Measurements from ENCODE around the gene HCFC2.
"Not testable (repeated sequence)": the region's sequence is repeated elsewhere in the genome, so short reads cannot be mapped to it uniquely, and the experiment has no call there.

The HCFC2 gene

DNA sequence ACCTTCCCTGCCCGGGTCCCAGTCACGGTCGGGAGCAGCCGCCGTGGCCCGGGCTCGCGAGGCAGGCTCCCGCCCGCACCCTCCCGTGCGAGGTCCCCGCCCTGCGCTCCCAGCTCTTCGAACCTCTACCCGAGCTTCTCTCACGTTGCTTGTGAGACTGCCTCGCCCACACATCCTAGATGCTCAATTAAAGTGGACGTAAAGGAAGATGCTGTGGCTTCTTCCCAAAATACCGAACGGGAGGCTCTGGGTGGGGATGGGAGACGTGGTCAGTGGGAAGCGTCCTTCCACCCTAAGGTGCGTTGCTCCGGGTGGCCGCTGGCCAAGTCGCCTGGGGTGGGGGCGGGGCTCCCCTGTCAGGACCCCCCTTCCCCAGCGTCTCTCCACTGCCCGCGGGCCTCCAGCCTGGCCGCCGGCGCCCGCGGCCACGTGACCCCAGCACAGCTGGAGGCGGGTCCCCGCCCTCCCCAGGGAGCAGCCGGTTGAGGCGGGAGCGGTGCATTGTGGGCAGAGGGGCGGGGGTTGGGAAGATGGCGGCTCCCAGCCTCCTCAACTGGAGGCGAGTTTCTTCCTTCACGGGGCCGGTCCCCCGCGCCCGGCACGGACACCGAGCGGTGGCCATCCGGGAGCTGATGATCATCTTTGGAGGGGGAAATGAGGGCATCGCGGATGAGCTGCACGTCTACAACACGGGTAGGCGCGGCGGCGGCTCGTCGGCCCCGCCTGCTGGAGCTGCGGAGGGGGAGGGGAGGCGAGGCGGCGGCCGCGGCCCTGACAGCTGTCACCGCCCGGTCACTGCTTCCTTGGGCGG is at the start of gene HCFC2:
Gene HCFC2, plus strand, starts transcription at position 501 of the 811 bp plus-strand sequence. Its CDS starts 30 bp downstream, at position 531.
- DNase-seq = peak; percentile 93

DNA sequence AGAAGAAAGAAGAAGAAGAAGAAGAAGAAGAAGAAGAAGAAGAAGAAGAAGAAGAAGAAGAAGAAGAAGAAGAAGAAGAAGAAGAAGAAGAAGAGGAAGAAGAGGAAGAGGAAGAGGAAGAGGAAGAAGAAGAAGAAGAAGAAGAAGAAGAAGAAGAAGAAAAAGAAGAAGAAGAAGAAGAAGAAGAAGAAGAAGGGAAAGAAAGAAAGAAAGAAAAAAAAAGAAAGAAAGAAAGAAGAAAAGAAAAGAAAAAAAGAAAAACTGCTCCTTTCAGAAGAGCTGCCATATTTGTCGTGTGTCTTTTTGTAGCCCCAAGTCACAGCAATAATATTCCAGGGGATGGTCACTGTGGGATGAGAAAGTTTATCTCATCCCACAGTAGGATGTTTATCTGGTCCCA is 42.5 kb upstream of the HCFC2 start:
- DNase-seq = not testable (repeated sequence)

DNA sequence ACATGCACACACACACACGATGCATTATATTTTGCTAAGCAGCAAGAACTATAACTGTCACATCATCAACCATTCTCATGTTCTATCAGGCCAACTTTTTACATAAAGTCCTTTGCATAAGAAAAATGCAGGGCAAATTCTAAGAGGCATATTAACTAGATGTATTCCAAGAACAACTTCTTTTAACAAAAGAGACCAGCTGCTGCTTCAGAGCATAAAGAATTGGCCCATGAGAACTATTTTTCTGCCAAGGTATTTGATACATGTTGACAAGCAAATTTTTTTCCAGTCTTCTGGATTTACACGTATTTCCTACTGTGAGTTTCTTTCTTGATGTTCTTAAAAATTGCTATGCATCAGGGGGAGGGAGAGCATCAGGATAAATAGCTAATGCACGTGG is 41.5 kb upstream of the HCFC2 start:
- no peak for DNase-seq

DNA sequence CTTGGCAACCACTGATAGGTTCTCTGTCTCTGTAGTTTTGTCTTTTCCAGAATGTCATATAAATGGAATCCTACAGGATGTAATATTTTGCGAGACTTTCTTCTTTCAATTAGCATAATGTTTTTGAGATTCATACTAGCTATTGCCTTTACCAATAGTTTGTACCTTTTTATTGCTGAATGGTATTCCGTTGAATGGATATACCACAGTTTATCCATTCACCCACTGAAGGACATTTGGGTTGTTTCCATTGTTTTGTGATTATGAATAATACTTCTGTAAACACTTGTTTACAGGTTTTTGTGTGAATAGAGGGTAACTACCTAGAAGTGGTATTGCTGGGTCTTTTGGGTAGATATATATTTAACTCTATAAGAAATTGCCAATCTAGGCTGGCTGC is 40.6 kb upstream of the HCFC2 start:
- DNase-seq = no peak

DNA sequence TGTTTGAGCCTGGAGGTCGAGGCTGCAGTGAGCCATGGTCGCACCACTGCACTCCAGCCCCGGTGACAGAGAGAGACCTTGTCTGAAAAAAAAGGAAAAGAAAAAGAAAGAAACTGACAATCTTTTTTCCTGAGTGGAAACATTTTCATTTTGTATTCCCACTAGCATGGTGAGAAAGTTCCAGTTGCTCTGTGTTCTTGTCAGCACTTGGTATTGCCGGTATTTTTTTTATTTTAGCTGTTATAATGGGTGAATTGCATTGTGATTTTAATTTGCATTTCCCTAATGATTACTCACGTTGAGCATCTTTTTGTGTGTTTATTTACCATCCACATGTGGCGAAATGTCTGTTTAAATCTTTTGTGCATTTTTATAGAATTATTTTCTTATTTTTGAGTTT is 40.0 kb upstream of the HCFC2 start:
- no peak for DNase-seq

DNA sequence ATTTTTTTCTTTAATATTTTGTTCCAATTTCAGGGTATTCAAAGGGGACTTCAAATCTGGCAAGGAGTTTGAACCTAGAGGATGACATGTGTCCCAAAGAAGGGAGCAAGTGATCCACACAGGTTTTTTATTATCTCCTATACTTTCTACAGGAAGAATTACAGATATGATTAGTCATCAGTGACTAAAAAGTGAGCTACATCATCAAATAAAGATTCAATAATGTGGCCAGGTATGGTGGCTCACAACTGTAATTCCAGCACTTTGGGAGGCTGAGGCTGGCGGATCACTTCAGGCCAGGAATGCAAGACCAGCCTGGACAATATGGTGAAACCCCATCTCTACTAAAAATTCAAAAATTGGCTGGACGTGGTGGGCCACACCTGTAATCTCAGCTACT is 38.6 kb upstream of the HCFC2 start:
- DNase-seq = no peak

DNA sequence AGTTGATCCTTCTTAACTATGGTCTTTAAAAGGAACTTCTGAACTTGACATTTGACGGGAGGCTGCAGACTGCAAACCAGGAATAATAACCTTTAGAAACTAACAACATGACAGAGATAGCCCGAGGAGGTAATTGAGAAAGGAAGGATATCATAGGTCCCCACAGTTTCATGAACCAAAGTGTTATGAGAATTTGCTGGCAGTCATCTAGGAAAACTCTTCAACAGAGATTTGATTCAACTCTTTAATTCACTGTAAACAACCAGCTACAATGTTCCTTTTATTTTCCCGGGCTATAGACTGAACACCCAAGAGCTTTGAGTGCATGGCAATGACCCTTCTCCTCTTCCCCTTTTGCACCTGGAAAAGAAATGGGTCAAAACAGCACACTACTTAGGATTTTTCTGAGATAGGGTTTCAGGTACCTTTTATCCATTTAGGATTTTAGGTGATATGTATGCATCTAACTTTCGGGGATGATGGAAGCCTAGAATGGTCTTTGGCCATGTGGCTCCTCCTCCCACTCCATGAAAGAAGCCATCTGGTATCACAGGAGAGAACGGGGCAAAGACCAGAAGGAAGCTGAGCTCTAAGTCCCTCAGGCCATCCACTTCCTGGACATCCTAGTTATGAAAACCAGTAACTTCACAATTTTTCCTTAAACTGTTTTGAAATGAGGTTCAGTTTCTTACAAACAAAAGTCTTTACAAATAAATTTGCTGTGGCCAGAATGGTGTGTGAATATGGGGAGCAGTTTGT is 37.3 kb upstream of the HCFC2 start:
- no peak for DNase-seq

DNA sequence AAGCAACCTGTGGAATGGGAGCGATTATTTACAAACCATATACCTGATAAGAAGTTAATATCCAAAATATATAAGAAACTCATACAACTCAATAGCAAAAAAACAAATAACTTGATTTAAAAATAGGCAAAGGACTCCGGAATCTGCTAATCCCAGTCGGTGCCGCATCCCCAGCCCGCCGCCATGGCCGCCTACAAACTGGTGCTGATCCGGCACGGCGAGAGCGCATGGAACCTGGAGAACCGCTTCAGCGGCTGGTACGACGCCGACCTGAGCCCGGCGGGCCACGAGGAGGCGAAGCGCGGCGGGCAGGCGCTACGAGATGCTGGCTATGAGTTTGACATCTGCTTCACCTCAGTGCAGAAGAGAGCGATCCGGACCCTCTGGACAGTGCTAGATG is 33.7 kb upstream of the HCFC2 start:
- not testable (repeated sequence) for DNase-seq

DNA sequence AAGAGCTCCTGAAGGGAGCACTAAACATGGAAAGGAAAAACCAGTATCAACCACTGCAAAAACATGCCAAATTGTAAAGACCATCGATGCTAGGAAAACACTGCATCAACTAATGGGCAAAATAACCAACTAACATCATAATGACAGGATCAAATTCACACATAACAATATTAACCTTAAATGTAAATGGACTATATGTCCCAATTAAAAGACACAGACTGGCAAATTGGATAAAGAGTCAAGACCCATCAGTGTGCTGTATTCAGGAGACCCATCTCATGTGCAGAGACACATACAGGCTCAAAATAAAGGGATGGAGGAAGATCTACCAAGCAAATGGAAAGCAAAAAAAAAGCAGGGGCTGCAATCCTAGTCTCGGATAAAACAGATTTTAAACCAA is 28.2 kb upstream of the HCFC2 start:
- DNase-seq = not testable (repeated sequence)

DNA sequence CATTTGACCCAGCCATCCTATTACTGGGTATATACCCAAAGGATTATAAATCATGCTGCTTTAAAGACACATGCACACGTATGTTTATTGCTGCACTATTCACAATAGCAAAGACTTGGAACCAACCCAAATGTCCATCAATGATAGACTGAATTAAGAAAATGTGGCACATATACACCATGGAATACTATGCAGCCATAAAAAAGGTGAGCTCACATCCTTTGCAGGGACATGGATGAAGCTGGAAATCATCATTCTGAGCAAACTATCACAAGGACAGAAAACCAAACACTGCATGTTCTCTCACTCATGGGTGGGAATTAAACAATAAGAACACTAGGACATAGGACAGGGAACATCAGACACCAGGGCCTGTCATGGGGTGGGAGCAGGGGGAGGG is 24.6 kb upstream of the HCFC2 start:
- not testable (repeated sequence) for DNase-seq

DNA sequence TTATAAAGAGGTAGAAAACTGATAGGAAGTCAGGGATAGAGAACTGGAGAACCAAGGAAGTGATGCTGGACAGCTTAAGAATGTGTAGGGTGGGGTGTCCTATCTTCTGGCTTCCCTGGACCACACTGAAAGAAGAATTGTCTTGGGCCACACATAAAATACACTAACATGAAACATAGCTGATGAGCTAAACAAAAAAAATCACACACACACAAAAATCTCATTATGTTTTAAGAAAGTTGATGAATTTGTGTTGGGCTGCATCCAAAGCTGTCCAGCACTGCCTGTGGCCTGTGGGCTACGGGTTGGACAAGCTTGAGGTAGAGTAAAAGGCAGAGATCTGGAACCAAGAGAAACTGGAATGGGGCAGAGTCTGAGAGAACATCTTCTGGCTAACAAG is 21.8 kb upstream of the HCFC2 start:
- no peak for DNase-seq

DNA sequence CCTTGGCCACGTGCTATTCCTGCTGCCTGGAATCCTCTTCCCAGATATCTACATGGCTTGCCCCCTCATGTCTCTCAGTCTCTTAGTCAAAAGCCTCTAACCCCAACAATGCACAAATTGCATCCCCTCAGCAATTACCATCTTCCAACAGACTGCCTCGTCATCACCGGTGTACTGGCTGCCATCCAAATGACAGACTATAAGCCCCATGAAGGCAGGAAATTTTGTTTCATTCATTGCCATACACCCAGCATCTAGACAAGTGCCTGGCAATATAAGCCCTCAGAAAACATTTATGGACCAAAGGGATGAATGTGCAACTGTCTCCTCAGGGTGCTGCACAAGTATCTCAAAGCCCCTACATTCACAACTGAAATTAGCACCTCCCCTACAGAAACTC is 20.2 kb upstream of the HCFC2 start:
- DNase-seq = no peak

DNA sequence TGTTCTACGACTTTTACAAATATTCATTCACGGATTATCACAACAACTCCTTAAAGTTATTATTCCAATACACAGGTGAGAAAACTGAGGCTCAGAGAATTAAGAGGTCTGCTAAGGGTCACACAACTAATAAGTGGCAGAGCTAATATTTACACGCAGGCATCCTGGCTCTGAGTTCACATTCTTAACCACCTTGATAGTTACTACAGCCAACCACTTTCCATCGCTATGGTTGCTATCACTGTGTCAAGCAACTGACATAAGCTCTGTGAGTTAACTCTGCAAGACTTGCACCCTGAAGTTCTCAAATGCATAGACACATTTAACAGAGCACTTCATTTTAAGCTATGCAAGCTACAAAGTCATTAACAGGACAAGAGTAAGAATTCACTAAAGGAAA is 18.0 kb upstream of the HCFC2 start:
- DNase-seq = no peak

DNA sequence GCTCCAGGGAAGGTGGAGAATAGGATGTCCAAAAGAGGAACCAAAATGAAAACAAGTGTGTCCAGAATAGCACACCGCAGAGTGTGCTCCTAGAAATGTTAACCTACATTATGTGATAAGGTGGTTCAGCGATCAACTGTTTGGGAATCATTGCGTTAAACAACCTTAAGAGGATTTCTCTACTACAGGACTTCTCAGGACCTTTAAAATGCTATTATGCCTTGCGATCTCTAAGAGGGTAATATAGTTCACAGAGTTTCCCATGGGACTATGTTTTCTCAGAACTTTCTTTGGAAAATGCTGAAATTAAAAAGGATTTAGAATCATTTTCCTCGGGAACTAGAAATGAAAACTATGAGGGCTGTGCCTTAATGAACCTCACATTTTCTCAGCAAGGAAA is 16.2 kb upstream of the HCFC2 start:
- DNase-seq = no peak

DNA sequence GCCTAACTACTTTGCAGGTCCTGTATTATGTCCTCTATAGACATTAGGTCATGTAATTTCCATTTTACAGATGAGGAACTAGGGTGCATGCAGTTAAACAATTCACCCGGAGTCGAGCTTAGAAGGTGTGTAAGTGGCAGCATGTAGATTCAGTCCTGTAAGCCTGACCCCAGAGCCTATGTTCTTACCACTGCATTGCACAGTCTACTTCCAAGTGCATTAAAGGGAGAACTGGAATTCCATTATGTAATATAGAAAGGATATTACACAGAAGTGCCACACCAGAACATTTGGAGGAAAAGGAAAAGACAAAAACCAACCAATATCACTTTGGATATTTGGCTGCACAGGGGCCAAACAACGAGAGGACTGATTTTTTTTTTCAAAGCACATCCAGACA is 15.5 kb upstream of the HCFC2 start:
- DNase-seq = no peak

DNA sequence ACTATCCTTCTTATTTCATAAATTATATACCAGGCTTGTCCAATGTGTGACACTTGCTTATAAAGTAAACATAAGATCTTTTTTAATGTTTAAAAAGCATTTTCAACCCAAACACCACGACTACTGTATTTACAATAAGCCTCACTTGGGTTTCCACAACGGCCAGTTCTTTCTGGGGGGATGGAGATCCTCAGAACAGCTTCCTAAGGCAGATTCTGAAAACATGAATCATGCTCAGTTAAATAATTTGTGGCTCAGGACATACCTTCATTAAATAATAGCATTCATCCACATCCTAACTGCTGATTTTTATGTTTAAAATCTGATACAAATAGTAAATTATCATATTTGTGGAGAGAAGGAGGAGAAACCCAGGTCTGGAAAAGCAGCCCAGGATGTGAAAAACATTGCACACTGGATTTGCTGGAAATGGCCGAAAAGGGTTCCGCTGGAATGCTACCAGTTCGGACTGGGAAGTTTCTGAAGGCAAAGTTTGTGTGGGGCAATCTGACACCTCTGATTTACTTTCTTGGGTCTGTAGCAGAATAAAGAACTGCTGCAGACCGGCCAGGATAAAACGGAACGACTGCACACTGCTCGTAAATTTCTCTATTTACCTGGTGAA is 14.9 kb upstream of the HCFC2 start:
- no peak for DNase-seq

DNA sequence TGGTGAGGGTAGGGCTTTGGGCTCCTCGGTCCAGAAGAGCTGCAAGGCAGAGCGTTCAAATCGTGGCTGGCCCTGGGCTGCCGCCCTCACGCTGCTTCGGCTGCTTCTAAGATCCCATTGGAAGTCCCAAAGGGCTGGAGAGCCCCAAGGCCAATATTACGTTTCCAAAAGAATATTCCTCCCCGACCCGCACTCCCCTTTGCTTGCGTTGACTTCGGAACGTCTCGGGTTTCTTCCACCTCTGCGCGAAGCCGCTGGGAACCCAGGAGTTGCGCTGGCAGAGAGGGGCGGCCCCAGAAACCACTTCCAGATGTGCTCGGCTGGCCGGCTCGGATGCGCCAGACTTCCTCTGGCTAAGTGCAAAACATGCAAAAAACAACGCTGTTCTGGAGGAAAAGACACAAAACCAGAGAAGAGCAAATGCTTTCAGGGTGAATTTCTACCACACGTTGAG is 14.4 kb upstream of the HCFC2 start, which contains the start of gene GLT8D2:
Gene GLT8D2, minus strand, starts transcription at position 285 of the 454 bp plus-strand sequence. CDS start 30,539 bp downstream, outside the sequence.
- DNase-seq = peak; percentile 13

DNA sequence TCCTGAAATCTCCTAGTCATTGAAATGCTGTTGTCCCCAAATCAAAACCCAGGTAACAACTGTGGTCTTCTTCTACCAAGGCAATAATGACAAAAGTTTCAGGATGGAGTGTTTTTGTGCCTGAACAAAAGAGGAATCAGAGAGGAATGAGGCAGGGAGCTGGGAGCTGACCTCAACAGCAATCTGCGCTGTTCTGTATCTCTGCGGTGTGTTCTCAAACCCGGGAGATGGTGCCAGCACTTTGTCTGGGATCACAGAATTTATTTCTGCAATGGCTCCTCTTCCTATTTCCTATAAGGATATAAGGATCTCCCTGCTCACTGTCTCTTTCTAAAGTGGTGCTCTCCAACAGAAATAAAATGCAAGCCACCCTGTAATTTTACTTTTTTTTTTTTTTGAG is 13.9 kb upstream of the HCFC2 start:
- no peak for DNase-seq

DNA sequence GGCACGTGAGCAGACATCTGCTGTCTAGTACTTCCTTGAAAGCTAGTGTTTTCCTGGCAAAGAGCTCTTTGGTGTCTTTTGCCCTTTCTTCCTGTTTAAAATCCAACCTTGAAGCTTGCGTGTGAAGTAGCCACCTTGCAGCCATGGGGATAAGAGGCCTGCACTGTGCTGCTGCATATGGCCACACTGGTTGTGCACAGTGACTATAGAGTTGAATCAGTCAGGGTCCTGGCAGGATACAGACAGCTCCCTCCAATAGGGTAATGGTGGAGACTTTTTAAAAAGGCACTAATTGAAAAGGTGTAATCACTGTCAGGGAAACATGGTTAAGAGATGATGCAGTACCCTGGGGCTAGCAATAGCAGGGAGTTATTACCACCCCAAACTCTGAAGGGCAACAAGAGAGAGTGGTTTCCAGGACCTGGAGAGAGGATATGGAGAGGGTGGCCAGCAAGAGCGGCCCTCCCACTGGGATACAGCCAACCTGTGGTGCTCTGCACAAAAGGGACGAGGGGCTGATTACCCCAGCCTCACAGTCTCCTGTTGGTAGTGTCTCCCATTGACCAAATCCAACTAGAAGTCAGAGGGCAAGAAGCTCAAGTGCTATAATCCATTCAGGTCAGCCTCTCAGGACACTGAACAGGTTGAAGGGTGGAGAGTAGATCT is 9.5 kb upstream of the HCFC2 start:
- no peak for DNase-seq

DNA sequence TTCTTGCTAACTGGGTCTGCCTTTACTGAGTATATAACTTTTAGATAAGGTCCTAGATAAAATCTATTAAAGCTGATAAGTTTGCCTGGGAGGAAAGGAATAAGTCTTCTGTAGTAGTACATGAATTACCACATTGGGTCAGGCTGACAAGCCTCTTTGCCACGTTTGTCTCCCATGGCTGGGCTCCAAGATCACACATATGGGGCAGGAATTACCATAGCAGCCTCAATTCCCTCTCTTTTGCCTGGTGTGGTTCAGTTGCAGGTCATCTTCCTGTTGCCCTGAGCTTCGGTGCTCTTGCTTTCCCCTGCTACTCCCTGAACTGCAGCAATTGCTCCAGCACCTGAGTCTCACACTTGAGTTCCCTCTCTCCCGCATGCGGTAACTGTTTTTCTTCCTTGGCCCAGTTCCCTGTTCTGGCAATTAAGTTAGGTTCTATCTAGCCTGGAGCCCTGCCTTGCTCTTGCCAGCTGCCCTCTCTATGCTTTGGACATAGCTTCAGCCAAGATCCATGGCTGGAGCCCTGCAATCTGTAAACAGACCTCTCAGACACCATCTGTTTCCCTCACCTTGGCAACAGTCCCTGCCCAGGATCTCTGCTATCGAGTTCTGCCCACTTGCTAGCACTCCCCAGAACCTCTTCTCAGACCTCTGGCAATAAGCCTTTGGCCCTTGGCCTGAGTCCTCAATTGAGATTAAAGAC is 8.5 kb upstream of the HCFC2 start:
- DNase-seq = no peak

DNA sequence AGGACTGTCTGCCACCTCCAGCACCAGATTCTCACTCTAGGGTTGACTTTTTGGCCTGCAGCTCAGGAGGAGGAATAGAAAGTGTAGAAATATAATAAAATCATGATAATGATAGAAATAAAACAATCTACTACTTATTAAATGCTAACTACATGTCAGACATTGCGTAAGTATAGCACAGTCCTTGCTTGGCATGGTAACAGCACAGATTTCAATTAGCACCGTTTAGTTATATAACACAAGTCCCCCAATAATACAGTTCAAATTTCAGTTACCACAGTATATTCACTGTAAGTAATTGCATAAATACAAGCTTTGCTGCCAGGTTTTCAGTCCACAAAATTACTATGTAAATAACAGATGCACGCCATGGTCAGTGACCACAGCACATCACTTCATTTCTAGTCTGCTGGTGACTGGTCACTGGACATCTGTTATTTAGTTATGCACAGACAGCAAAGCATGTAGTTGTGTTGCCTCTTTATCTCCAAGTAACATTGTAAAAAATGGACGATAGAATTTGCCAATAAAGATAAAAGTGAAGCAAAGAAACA is 7.8 kb upstream of the HCFC2 start:
- no peak for DNase-seq

DNA sequence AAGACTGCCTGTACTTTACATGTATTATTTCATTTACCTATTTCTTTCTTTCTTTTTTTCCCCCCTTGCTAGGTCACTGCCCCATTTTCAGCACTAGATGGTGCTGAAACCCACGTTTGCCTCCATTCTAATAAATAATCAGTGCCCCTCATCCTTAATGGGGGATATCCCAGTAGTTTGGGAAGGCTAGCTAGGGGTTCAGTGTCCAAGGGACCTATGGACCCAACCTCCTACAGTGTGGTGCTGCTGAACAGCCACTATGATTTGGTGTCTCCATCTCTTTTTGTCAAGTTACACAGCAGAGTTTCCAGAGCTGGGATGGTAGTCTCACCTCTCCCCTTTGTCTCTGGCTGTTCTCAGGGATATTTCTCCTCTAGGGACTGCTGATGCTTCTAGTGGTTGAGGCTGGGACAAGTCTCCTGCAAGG is 6.5 kb upstream of the HCFC2 start:
- peak; percentile 27 for DNase-seq
